ENCODE data around the gene DCAF4.

DNA sequence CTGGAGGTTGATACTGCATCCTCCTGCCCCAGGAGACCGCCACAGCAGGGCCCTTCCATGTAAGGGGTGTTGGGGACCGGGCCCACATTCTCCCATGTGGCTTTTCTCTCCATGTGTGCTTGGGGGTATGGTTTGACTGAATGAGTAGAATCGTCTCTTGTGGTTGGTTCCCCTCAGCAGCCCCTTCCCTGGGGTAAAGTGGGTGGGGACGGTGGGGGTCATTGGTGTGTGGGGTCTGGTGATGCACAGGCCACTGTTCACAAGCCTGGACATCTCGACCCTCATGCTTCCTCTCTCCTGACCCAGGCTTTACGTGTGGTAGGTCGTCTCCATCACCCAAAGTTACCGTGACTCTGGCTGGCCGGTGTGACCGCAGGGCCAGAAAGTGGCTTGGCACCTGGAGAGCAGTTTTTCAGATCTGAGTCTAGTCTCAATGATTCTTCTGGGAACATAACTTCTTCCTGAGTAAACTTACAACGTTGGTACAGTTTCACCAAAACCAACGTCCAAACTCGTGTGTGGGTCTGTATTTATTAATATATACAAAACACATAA is 17.7 kb downstream of the DCAF4 start:
- no peak for TF ChIP-seq POLR2A (IDR thresholded peaks at IDR 0.05; ENCODE audit: extremely low read depth, insufficient read length)
- TF ChIP-seq, protein P1, sequence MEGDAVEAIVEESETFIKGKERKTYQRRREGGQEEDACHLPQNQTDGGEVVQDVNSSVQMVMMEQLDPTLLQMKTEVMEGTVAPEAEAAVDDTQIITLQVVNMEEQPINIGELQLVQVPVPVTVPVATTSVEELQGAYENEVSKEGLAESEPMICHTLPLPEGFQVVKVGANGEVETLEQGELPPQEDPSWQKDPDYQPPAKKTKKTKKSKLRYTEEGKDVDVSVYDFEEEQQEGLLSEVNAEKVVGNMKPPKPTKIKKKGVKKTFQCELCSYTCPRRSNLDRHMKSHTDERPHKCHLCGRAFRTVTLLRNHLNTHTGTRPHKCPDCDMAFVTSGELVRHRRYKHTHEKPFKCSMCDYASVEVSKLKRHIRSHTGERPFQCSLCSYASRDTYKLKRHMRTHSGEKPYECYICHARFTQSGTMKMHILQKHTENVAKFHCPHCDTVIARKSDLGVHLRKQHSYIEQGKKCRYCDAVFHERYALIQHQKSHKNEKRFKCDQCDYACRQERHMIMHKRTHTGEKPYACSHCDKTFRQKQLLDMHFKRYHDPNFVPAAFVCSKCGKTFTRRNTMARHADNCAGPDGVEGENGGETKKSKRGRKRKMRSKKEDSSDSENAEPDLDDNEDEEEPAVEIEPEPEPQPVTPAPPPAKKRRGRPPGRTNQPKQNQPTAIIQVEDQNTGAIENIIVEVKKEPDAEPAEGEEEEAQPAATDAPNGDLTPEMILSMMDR (IDR thresholded peaks at IDR 0.05; ENCODE audit: low read depth, low read length), result no peak

Measured in NB4 (cell line).